SK-N-SH treated with all-trans-retinoic acid at 6 μM for 48 hours (cell line): ENCODE measurements around the gene CISTR.

Source experiments
- ATAC-seq: fragments of 200-7000 bp; cut with Tn5 transposase; 3 replicates; pipeline ENCODE4 v1.9.1; 2020; ENCODE audit warnings: mild to moderate bottlenecking, moderate library complexity
- ARNTL ChIP-seq: fragments of 450-650 bp; formaldehyde crosslinking; IDR thresholded peaks from 2 replicates; pipeline ENCODE4 v1.5.0; 2020; ENCODE audit warnings: low read depth, mild to moderate bottlenecking, moderate library complexity, borderline replicate concordance
- BACH2 ChIP-seq: fragments of 250-450 bp; sonication (Bioruptor Pico); IDR thresholded peaks from 2 replicates; pipeline ENCODE4 v1.9.0; 2021; ENCODE audit warnings: mild to moderate bottlenecking, borderline replicate concordance
- CREB5 ChIP-seq: fragments of 250-450 bp; sonication (Bioruptor Pico); IDR thresholded peaks from 2 replicates; pipeline ENCODE4 v1.5.1; 2020; ENCODE audit warnings: low read depth, mild to moderate bottlenecking, moderate library complexity
- CSDC2 ChIP-seq: fragments of 250-450 bp; sonication (Bioruptor Pico); IDR thresholded peaks from 2 replicates; pipeline ENCODE4 v1.5.0; 2020; ENCODE audit warnings: mild to moderate bottlenecking, moderate library complexity
- CSRNP3 ChIP-seq: fragments of 250-450 bp; sonication (Bioruptor Pico); IDR thresholded peaks from 2 replicates; pipeline ENCODE4 v1.5.1; 2021; ENCODE audit warnings: mild to moderate bottlenecking, moderate library complexity
- ESRRG ChIP-seq: fragments of 250-450 bp; sonication (Bioruptor Pico); IDR thresholded peaks from 2 replicates; pipeline ENCODE4 v1.6.1; 2021; ENCODE audit warnings: mild to moderate bottlenecking
- GLIS3 ChIP-seq: fragments of 250-450 bp; sonication (Bioruptor Pico); IDR thresholded peaks from 2 replicates; pipeline ENCODE4 v1.5.0; 2020; ENCODE audit warnings: mild to moderate bottlenecking, moderate library complexity
- OSR1 ChIP-seq: fragments of 250-450 bp; sonication (Bioruptor Pico); IDR thresholded peaks from 2 replicates; pipeline ENCODE4 v1.8.0; 2022; ENCODE audit warnings: moderate library complexity, mild to moderate bottlenecking, inconsistent platforms
- PATZ1 ChIP-seq: fragments of 250-450 bp; sonication (Bioruptor Pico); IDR thresholded peaks from 2 replicates; pipeline ENCODE4 v1.8.0; 2020; ENCODE audit warnings: mild to moderate bottlenecking, moderate library complexity, borderline replicate concordance
- POU6F1 ChIP-seq: fragments of 250-450 bp; sonication (Bioruptor Pico); IDR thresholded peaks from 2 replicates; pipeline ENCODE4 v1.8.0; 2021; ENCODE audit warnings: low read depth, mild to moderate bottlenecking, moderate library complexity, borderline replicate concordance
- RARB ChIP-seq: fragments of 250-450 bp; sonication (Bioruptor Pico); IDR thresholded peaks from 2 replicates; pipeline ENCODE4 v1.8.0; 2021; ENCODE audit warnings: mild to moderate bottlenecking, moderate library complexity
- SNAI2 ChIP-seq: fragments of 250-450 bp; sonication (Bioruptor Pico); IDR thresholded peaks from 2 replicates; pipeline ENCODE4 v1.5.0; 2020; ENCODE audit warnings: mild to moderate bottlenecking, moderate library complexity
- TCF4 ChIP-seq: fragments of 250-450 bp; sonication (Bioruptor Pico); IDR thresholded peaks from 2 replicates; pipeline ENCODE4 v1.8.0; 2021; ENCODE audit warnings: mild to moderate bottlenecking, moderate library complexity, borderline replicate concordance
- TSHZ2 ChIP-seq: fragments of 250-450 bp; sonication (Bioruptor Pico); IDR thresholded peaks from 2 replicates; pipeline ENCODE4 v1.5.0; 2020; ENCODE audit warnings: mild to moderate bottlenecking, moderate library complexity
- ZC3H10 ChIP-seq: fragments of 250-450 bp; sonication (Bioruptor Pico); IDR thresholded peaks from 2 replicates; pipeline ENCODE4 v1.5.1; 2021; ENCODE audit warnings: mild to moderate bottlenecking, moderate library complexity
- ZFP3 ChIP-seq: fragments of 250-450 bp; sonication (Bioruptor Pico); IDR thresholded peaks from 2 replicates; pipeline ENCODE4 v1.5.0; 2020; ENCODE audit warnings: mild to moderate bottlenecking, moderate library complexity
- ZFP30 ChIP-seq: fragments of 450-650 bp; formaldehyde crosslinking; IDR thresholded peaks from 2 replicates; pipeline ENCODE4 v1.5.0; 2022; ENCODE audit warnings: mild to moderate bottlenecking, moderate library complexity
- ZNF565 ChIP-seq: fragments of 450-650 bp; formaldehyde crosslinking; conservative IDR thresholded peaks from 2 replicates; pipeline ENCODE4 v1.5.0; 2020; ENCODE audit warnings: low read depth, mild to moderate bottlenecking, moderate library complexity
- ZNF70 ChIP-seq: fragments of 450-650 bp; formaldehyde crosslinking; IDR thresholded peaks from 2 replicates; pipeline ENCODE4 v1.5.0; 2020; ENCODE audit warnings: mild to moderate bottlenecking, moderate library complexity
- ZNF8 ChIP-seq: fragments of 450-650 bp; formaldehyde crosslinking; IDR thresholded peaks from 2 replicates; pipeline ENCODE4 v1.5.0; 2020; ENCODE audit warnings: mild to moderate bottlenecking, moderate library complexity

CISTR gene

GRCh38 chr12:53789570-53789969 is 37.8 kb upstream of the CISTR start:
- ATAC-seq, result no peak
- no peak for TF ChIP-seq TCF4 (CRISPR knock-in tag)
- no peak for TF ChIP-seq ZFP30 (CRISPR knock-in tag)
- TF ChIP-seq ESRRG (CRISPR knock-in tag), result no peak
- no peak for TF ChIP-seq ZNF565 (CRISPR knock-in tag)
- TF ChIP-seq BACH2 (CRISPR knock-in tag), result no peak
- no peak for TF ChIP-seq CSRNP3 (CRISPR knock-in tag)
- no peak for TF ChIP-seq OSR1 (CRISPR knock-in tag)
- TF ChIP-seq RARB (CRISPR knock-in tag), result no peak
- no peak for TF ChIP-seq PATZ1 (CRISPR knock-in tag)
- TF ChIP-seq POU6F1, result no peak
- TF ChIP-seq TSHZ2 (CRISPR knock-in tag), result no peak
- TF ChIP-seq ARNTL (CRISPR knock-in tag), result no peak
- TF ChIP-seq SNAI2 (CRISPR knock-in tag), result no peak
- no peak for TF ChIP-seq ZNF8 (CRISPR knock-in tag)
- no peak for TF ChIP-seq CSDC2
- no peak for TF ChIP-seq ZNF70 (CRISPR knock-in tag)
- no peak for TF ChIP-seq ZC3H10 (CRISPR knock-in tag)
- no peak for TF ChIP-seq ZFP3 (CRISPR knock-in tag)
- TF ChIP-seq CREB5, result no peak

- TF ChIP-seq RARB (CRISPR knock-in tag), result no peak
- no peak for TF ChIP-seq TCF4 (CRISPR knock-in tag)
- no peak for TF ChIP-seq ZC3H10 (CRISPR knock-in tag)
- TF ChIP-seq ESRRG (CRISPR knock-in tag), result no peak
- no peak for TF ChIP-seq SNAI2 (CRISPR knock-in tag)
- ATAC-seq, result no peak
Measured at GRCh38 chr12:53788892-53789291, 37.1 kb upstream of the CISTR start.

- TF ChIP-seq OSR1 (CRISPR knock-in tag) (no peak), ARNTL (CRISPR knock-in tag) (no peak)
- ATAC-seq, result no peak
Measured at GRCh38 chr12:53786411-53786810, 34.6 kb upstream of the CISTR start.

GRCh38 chr12:53785161-53785560 is 33.4 kb upstream of the CISTR start:
- no peak for TF ChIP-seq CSRNP3 (CRISPR knock-in tag)
- TF ChIP-seq CSDC2, result no peak
- no peak for TF ChIP-seq ZNF8 (CRISPR knock-in tag)
- no peak for TF ChIP-seq RARB (CRISPR knock-in tag)
- TF ChIP-seq GLIS3 (CRISPR knock-in tag), result no peak
- TF ChIP-seq ZFP3 (CRISPR knock-in tag), result no peak
- no peak for TF ChIP-seq CREB5
- TF ChIP-seq, all 23 proteins: peak for 0
- ATAC-seq, result no peak
